Liver (tissue), 9 donors: ENCODE results near the gene SPATA2L. TPM values are rescaled to one million over a fixed set of nuclear protein-coding genes. Genes with fewer than 3 reads are reported as not detected.

ENCODE experiments used
- DNase-seq: peaks from one replicate; pipeline ENCODE4 v3.0.0-alpha.2; 2017; ENCODE audit warnings: low spot score
- H3K27ac ChIP-seq, 2 donors: one replicate each; pipeline ENCODE4 v1.7.0; 2013; ENCODE audit warnings: inconsistent platforms in 2 of 2, low read length in 2 of 2, control low read depth in 1 of 2, low read depth in 1 of 2, mild to moderate bottlenecking in 1 of 2
- H3K27me3 ChIP-seq, 4 donors: one replicate each; pipeline versions ENCODE4 v1.6.1 to v1.7.0; 2013; ENCODE audit warnings: low read length in 3 of 4, inconsistent platforms in 1 of 4, mild to moderate bottlenecking in 1 of 4, moderate library complexity in 1 of 4; ENCODE audit not compliant: control insufficient read depth in 4 of 4, insufficient read depth in 4 of 4
- H3K36me3 ChIP-seq, 4 donors: one replicate each; pipeline versions ENCODE4 v1.6.1 to v1.7.0; 2013; ENCODE audit warnings: low read length in 3 of 4, mild to moderate bottlenecking in 3 of 4, low read depth in 1 of 4, moderate library complexity in 1 of 4; ENCODE audit not compliant: control insufficient read depth in 4 of 4, insufficient read depth in 3 of 4
- H3K4me1 ChIP-seq, 4 donors: one replicate each; pipeline versions ENCODE4 v1.6.1 to v1.7.0; 2013; ENCODE audit warnings: low read length in 3 of 4, mild to moderate bottlenecking in 3 of 4, moderate library complexity in 1 of 4; ENCODE audit not compliant: control insufficient read depth in 4 of 4, insufficient read depth in 4 of 4
- H3K4me3 ChIP-seq, 3 donors: one replicate each; pipeline versions ENCODE4 v1.6.1 to v1.7.0; 2013; ENCODE audit warnings: low read length in 3 of 3, control low read depth in 1 of 3, low read depth in 1 of 3, mild to moderate bottlenecking in 1 of 3
- H3K9ac ChIP-seq, 2 donors: one replicate each; pipeline ENCODE4 v1.7.0; 2013; ENCODE audit warnings: low read length in 2 of 2, mild to moderate bottlenecking in 2 of 2, moderate library complexity in 2 of 2, control low read depth in 1 of 2, low read depth in 1 of 2
- H3K9me3 ChIP-seq, 4 donors: one replicate each; pipeline versions ENCODE4 v1.6.1 to v1.7.0; 2013; ENCODE audit warnings: low read length in 3 of 4; ENCODE audit not compliant: control insufficient read depth in 4 of 4
- ATF3 ChIP-seq: IDR thresholded peaks from 2 replicates; pipeline ENCODE4 v1.6.1; 2016; ENCODE audit warnings: antibody characterized with exemption
- CTCF ChIP-seq: fragments of 150-350 bp; IDR thresholded peaks from 2 replicates; pipeline ENCODE4 v1.5.1; 2017; ENCODE audit warnings: improper control_type of control experiment, low read depth, low read length; ENCODE audit not compliant: missing input control
- EGR1 ChIP-seq, 2 donors: IDR thresholded peaks; 2 replicates each; pipeline ENCODE4 v1.6.1; 2016 to 2018; ENCODE audit warnings: antibody characterized with exemption in 2 of 2, low read depth in 2 of 2
- FOXA1 ChIP-seq: IDR thresholded peaks from 2 replicates; pipeline ENCODE4 v1.6.1; 2016; ENCODE audit warnings: antibody characterized with exemption
- FOXA2 ChIP-seq: IDR thresholded peaks from 2 replicates; pipeline ENCODE4 v1.6.1; 2016; ENCODE audit warnings: antibody characterized with exemption
- GABPA ChIP-seq, 2 donors: IDR thresholded peaks in 1 of 2; conservative IDR thresholded peaks in 1 of 2; 2 replicates each; pipeline ENCODE4 v1.6.1; 2016; ENCODE audit warnings: antibody characterized with exemption in 2 of 2, mild to moderate bottlenecking in 1 of 2, moderate library complexity in 1 of 2
- HNF4A ChIP-seq, 2 donors: conservative IDR thresholded peaks; 2 replicates each; pipeline ENCODE4 v1.6.1; 2016; ENCODE audit warnings: antibody characterized with exemption in 2 of 2, mild to moderate bottlenecking in 2 of 2
- HNF4G ChIP-seq: IDR thresholded peaks from 2 replicates; pipeline ENCODE4 v1.6.1; 2016; ENCODE audit warnings: antibody characterized with exemption
- JUND ChIP-seq, 2 donors: IDR thresholded peaks; 2 replicates each; pipeline ENCODE4 v1.6.1; 2016; ENCODE audit warnings: antibody characterized with exemption in 2 of 2
- MAX ChIP-seq: IDR thresholded peaks from 2 replicates; pipeline ENCODE4 v1.6.1; 2016; ENCODE audit warnings: antibody characterized with exemption
- NR2F2 ChIP-seq: IDR thresholded peaks from 2 replicates; pipeline ENCODE4 v1.6.1; 2016; ENCODE audit warnings: antibody characterized with exemption
- RAD21 ChIP-seq, 2 donors: IDR thresholded peaks; 2 replicates each; pipeline ENCODE4 v1.6.1; 2016; ENCODE audit warnings: antibody characterized with exemption in 2 of 2, mild to moderate bottlenecking in 2 of 2
- REST ChIP-seq: IDR thresholded peaks from 2 replicates; pipeline ENCODE4 v1.6.1; 2016; ENCODE audit warnings: antibody characterized with exemption, mild to moderate bottlenecking
- RXRA ChIP-seq, 2 donors: IDR thresholded peaks; 2 replicates each; pipeline ENCODE4 v1.6.1; 2017 to 2018; ENCODE audit warnings: antibody characterized with exemption in 2 of 2, mild to moderate bottlenecking in 1 of 2
- SP1 ChIP-seq: IDR thresholded peaks from 2 replicates; pipeline ENCODE4 v1.6.1; 2018; ENCODE audit warnings: antibody characterized with exemption, mild to moderate bottlenecking
- TAF1 ChIP-seq: conservative IDR thresholded peaks from 2 replicates; pipeline ENCODE4 v1.6.1; 2016; ENCODE audit warnings: antibody characterized with exemption, mild to moderate bottlenecking
- YY1 ChIP-seq: IDR thresholded peaks from 2 replicates; pipeline ENCODE4 v1.6.1; 2016; ENCODE audit warnings: antibody characterized with exemption, mild to moderate bottlenecking
- ZBTB33 ChIP-seq: IDR thresholded peaks from 2 replicates; pipeline ENCODE4 v1.6.1; 2016; ENCODE audit warnings: antibody characterized with exemption
- WGBS: extraction: QIAGEN DNeasy Blood & Tissue Kit; methylation state at CpG from one replicate; pipeline ENCODE4 v1.1.7; 2013; 5-methylcytosine and 5-hydroxymethylcytosine counted together
- polyA plus RNA-seq, 2 donors: library from polyadenylated mRNA; stranded (reverse) in 1 of 2; unstranded in 1 of 2; fragments of 200-250 nt in 1 of 2; fragments of >200 nt in 1 of 2; fragmentation: Nextera tagmentation in 1 of 2; extraction: Ambion mirVana in 1 of 2; gene quantifications; one replicate each; pipeline versions ENCODE4 v1.2.1 to v1.2.3, GENCODE V29; 2013 to 2015
- total RNA-seq, 2 donors: library from RNA; depleted of rRNA; stranded (reverse); fragments of >200 nt; gene quantifications; one replicate each; pipeline ENCODE4 v1.2.3, GENCODE V29; 2014
- donor health status: healthy.
- donor health status: healthy.
- donor health status: healthy.
- donor health status: healthy.
- donor health status: healthy.

SPATA2L gene
- total and polyA plus RNA-seq, 4 donors, result 4.6 to 11.3 (median 6.9) TPM

GRCh38 chr16:89700100-89700648 is 1.3 kb downstream of the SPATA2L start:
- WGBS, result under 1% methylated on average over 30 of the region's 30 CpGs
- peak overlapping the region in 1 of 2 donors; percentile 90 for H3K9ac ChIP-seq
- peaks cover 8 to 28% (median 16%) of the 10 kb centered on the region in 4 donors for H3K4me1 ChIP-seq

More at GRCh38 chr16:89700100-89700648, 1.3 kb downstream of the SPATA2L start:
- DNase-seq, result peak; percentile 98
- H3K36me3 ChIP-seq, result peaks cover under 1 to 13% (median 3%) of the 10 kb centered on the region in 4 donors
- H3K27me3 ChIP-seq, result no peaks in the 10 kb centered on the region
- peak overlapping the region; percentile 34 to 82 (median 59) for H3K4me3 ChIP-seq
- TF ChIP-seq YY1, result peak; percentile 63
- peak; percentile 51 to 89 for TF ChIP-seq JUND (IDR thresholded peaks at IDR 0.05)
- no peak for TF ChIP-seq ZBTB33
- peak; percentile 16 for TF ChIP-seq NR2F2
- peak; percentile 81 to 84 for TF ChIP-seq RAD21 (IDR thresholded peaks at IDR 0.05)
- TF ChIP-seq EGR1 (IDR thresholded peaks at IDR 0.05; ENCODE audit: low read depth in 2 of 2), result peak; percentile 85 to 92
- peak; percentile 76 for TF ChIP-seq CTCF
- TF ChIP-seq RXRA (IDR thresholded peaks at IDR 0.05), result peak; percentile 48 to 70
- TF ChIP-seq FOXA1, result no peak
- TF ChIP-seq TAF1, result no peak
- TF ChIP-seq FOXA2, result no peak
- TF ChIP-seq GABPA (IDR thresholded peaks at IDR 0.05 in 1 of 2, conservative IDR thresholded peaks at IDR 0.05 in 1 of 2), result peak in 1 of 2 donors; percentile 56
- TF ChIP-seq SP1, result peak; percentile 89
- TF ChIP-seq ATF3, result no peak
- TF ChIP-seq HNF4A (conservative IDR thresholded peaks at IDR 0.05), result peak; percentile 74 to 84
- peak; percentile 81 for TF ChIP-seq REST
- TF ChIP-seq HNF4G, result no peak
- TF ChIP-seq MAX, result no peak
- H3K9me3 ChIP-seq, result no peaks in the 10 kb centered on the region
- peak overlapping the region; percentile 80 to 96 for H3K27ac ChIP-seq
